ENCODE data around the gene B4GALT5.
"Not testable (repeated sequence)": the region's sequence is repeated elsewhere in the genome, so short reads cannot be mapped to it uniquely, and the experiment has no call there.

Gene B4GALT5

GRCh38 chr20:49649672-49650071 lies 64.0 kb downstream of the B4GALT5 start:
- DNase-seq, result no peak

GRCh38 chr20:49647550-49647949 lies 66.1 kb downstream of the B4GALT5 start:
- no peak for DNase-seq

- DNase-seq, result no peak
Measured at GRCh38 chr20:49646528-49646927, 67.2 kb downstream of the B4GALT5 start.

- no peak for DNase-seq
Measured at GRCh38 chr20:49646126-49646525, 67.6 kb downstream of the B4GALT5 start.

- no peak for DNase-seq
Measured at GRCh38 chr20:49644980-49645565, 68.6 kb downstream of the B4GALT5 start.

GRCh38 chr20:49642816-49643215 lies 70.9 kb downstream of the B4GALT5 start:
- no peak for DNase-seq

- no peak for DNase-seq
Measured at GRCh38 chr20:49641683-49642656, 71.7 kb downstream of the B4GALT5 start.

- DNase-seq, result no peak
Measured at GRCh38 chr20:49637046-49637637, 76.5 kb downstream of the B4GALT5 start.

- DNase-seq, result peak; percentile 94
Measured at GRCh38 chr20:49636447-49636846, 77.2 kb downstream of the B4GALT5 start.

- no peak for DNase-seq
Measured at GRCh38 chr20:49635866-49636265, 77.8 kb downstream of the B4GALT5 start.

- no peak for DNase-seq
Measured at GRCh38 chr20:49635166-49635565, 78.5 kb downstream of the B4GALT5 start.

- DNase-seq, result no peak
Measured at GRCh38 chr20:49634116-49634515, 79.6 kb downstream of the B4GALT5 start.

GRCh38 chr20:49633643-49634042 lies 80.0 kb downstream of the B4GALT5 start:
- DNase-seq, result no peak

GRCh38 chr20:49633023-49633422 lies 80.7 kb downstream of the B4GALT5 start:
- DNase-seq, result no peak

GRCh38 chr20:49631856-49632418 lies 81.7 kb downstream of the B4GALT5 start:
- DNase-seq, result no peak

- no peak for DNase-seq
Measured at GRCh38 chr20:49631061-49631716, 82.5 kb downstream of the B4GALT5 start.

GRCh38 chr20:49630396-49630951 lies 83.2 kb downstream of the B4GALT5 start:
- DNase-seq, result peak; percentile 83

- DNase-seq, result no peak
Measured at GRCh38 chr20:49629606-49630005, 84.1 kb downstream of the B4GALT5 start.

- DNase-seq, result not testable (repeated sequence)
Measured at GRCh38 chr20:49628280-49628679, 85.4 kb downstream of the B4GALT5 start.

GRCh38 chr20:49627329-49627761 lies 86.3 kb downstream of the B4GALT5 start:
- no peak for DNase-seq

GRCh38 chr20:49624988-49625387 lies 88.7 kb downstream of the B4GALT5 start:
- DNase-seq, result not testable (repeated sequence)

GRCh38 chr20:49624317-49624716 lies 89.4 kb downstream of the B4GALT5 start:
- DNase-seq, result no peak

Data from RPMI8226 (cell line).